NCI-H446 (cell line): ENCODE results near the gene RILP.

Experiments
- DNase-seq, 2 experiments: peaks; one replicate each; lab custom pipeline; 2025; lab: John Stamatoyannopoulos, UW

The RILP gene

GRCh38 chr17:1648173-1648962 is 1.3 kb downstream of the RILP start:
- DNase-seq = no peak

GRCh38 chr17:1647802-1648171 is 1.9 kb downstream of the RILP start:
- no peak for DNase-seq

GRCh38 chr17:1646199-1646875 is 3.3 kb downstream of the RILP start:
- DNase-seq = no peak

- DNase-seq = no peak
These were observed 4.2 kb downstream of the RILP start, which contains the start of gene SCARF1 for GRCh38 chr17:1645207-1646171. Gene SCARF1, minus strand, starts transcription at chr17:1645732. Its CDS starts 35 bp downstream, at chr17:1645697.

- DNase-seq = no peak
These were observed 5.0 kb downstream of the RILP start for GRCh38 chr17:1644493-1645206.

- no peak for DNase-seq
These were observed 5.6 kb downstream of the RILP start for GRCh38 chr17:1643999-1644492.

- DNase-seq = no peak
These were observed 6.2 kb downstream of the RILP start for GRCh38 chr17:1643293-1643998.

- DNase-seq = no peak
These were observed 8.6 kb downstream of the RILP start for GRCh38 chr17:1641065-1641403.

- DNase-seq = no peak
These were observed 9.2 kb downstream of the RILP start for GRCh38 chr17:1640329-1641064.

GRCh38 chr17:1639549-1640180 is 10.0 kb downstream of the RILP start:
- DNase-seq = no peak

- no peak for DNase-seq
These were observed 10.9 kb downstream of the RILP start for GRCh38 chr17:1638624-1639300.

- no peak for DNase-seq
These were observed 11.5 kb downstream of the RILP start for GRCh38 chr17:1638171-1638590.

- DNase-seq = no peak
These were observed 12.9 kb downstream of the RILP start for GRCh38 chr17:1636732-1637285.

- no peak for DNase-seq
These were observed 13.8 kb downstream of the RILP start for GRCh38 chr17:1635675-1636465.

- DNase-seq = no peak
These were observed 14.6 kb downstream of the RILP start for GRCh38 chr17:1634841-1635650.

GRCh38 chr17:1630662-1631061 is 19.0 kb downstream of the RILP start:
- DNase-seq = no peak
